ENCODE measurements around the gene MYO1D.

GRCh38 chr17:32746280-32746679 lies 130.6 kb downstream of the MYO1D start:
- TF ChIP-seq, protein P1, sequence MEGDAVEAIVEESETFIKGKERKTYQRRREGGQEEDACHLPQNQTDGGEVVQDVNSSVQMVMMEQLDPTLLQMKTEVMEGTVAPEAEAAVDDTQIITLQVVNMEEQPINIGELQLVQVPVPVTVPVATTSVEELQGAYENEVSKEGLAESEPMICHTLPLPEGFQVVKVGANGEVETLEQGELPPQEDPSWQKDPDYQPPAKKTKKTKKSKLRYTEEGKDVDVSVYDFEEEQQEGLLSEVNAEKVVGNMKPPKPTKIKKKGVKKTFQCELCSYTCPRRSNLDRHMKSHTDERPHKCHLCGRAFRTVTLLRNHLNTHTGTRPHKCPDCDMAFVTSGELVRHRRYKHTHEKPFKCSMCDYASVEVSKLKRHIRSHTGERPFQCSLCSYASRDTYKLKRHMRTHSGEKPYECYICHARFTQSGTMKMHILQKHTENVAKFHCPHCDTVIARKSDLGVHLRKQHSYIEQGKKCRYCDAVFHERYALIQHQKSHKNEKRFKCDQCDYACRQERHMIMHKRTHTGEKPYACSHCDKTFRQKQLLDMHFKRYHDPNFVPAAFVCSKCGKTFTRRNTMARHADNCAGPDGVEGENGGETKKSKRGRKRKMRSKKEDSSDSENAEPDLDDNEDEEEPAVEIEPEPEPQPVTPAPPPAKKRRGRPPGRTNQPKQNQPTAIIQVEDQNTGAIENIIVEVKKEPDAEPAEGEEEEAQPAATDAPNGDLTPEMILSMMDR (IDR thresholded peaks at IDR 0.05), result no peak
- no peak for TF ChIP-seq POLR2A (IDR thresholded peaks at IDR 0.05)

Measured in body of pancreas (tissue), 4 donors.